ENCODE results near the gene SPEF1. TPM values are rescaled to one million over a fixed set of nuclear protein-coding genes. Genes with fewer than 3 reads are reported as not detected.
"Not testable (repeated sequence)": the region's sequence is repeated elsewhere in the genome, so short reads cannot be mapped to it uniquely, and the experiment has no call there.

Gene SPEF1
- not detected for total RNA-seq

GRCh38 chr20:3781153-3781910 lies at the start of gene SPEF1:
TSS of gene SPEF1 (minus strand) at chr20:3781448. CDS start at chr20:3781287, 161 bp downstream.
- Histone ChIP-seq H3K36me3 (peaks cover 3% of the 10 kb centered on the region), H3K4me3 (peak within 1 kb of the TSS; percentile 49), H3K4me1 (peaks cover 74% of the 10 kb centered on the region), H3K27ac (peak within 1 kb of the TSS; percentile 62), H3K27me3 (no peaks in the 10 kb centered on the region), H3K9me3 (no peaks in the 10 kb centered on the region)
- TF ChIP-seq EP300 (IDR thresholded peaks at IDR 0.05) (no peak), CTCF (IDR thresholded peaks at IDR 0.05) (peak in 1 of 2 donors; percentile 21)
- 17% methylated on average over 27 of the region's 28 CpGs for WGBS
- peak in 1 of 2 donors; percentile 89 for DNase-seq (ENCODE audit: low spot score in 2 of 2)

GRCh38 chr20:3829891-3830290 lies 48.6 kb upstream of the SPEF1 start:
- not testable (repeated sequence) for H3K27me3 ChIP-seq; H3K27ac ChIP-seq; H3K9me3 ChIP-seq; H3K4me3 ChIP-seq; H3K4me1 ChIP-seq; DNase-seq (ENCODE audit: low spot score in 2 of 2)
- 99% methylated on average over 5 of the region's 5 CpGs for WGBS
- H3K36me3 ChIP-seq: peaks cover 32% of the 10 kb centered on the region

GRCh38 chr20:3828798-3829197 lies 47.5 kb upstream of the SPEF1 start:
- H3K27me3 ChIP-seq: no peaks in the 10 kb centered on the region
- no peaks in the 10 kb centered on the region for H3K9me3 ChIP-seq
- no peak overlapping the region for H3K27ac ChIP-seq
- no peak overlapping the region for H3K4me3 ChIP-seq
- no peak for DNase-seq (ENCODE audit: low spot score in 2 of 2)
- H3K36me3 ChIP-seq: peaks cover 43% of the 10 kb centered on the region
- TF ChIP-seq CTCF (IDR thresholded peaks at IDR 0.05) (no peak), POLR2AphosphoS5 (IDR thresholded peaks at IDR 0.05) (no peak), POLR2A (IDR thresholded peaks at IDR 0.05) (no peak), EP300 (IDR thresholded peaks at IDR 0.05) (no peak)
- no peaks in the 10 kb centered on the region for H3K4me1 ChIP-seq
- 91% methylated on average over 3 of the region's 3 CpGs for WGBS

- H3K4me1 ChIP-seq: peaks cover 5% of the 10 kb centered on the region
- H3K27me3 ChIP-seq: no peaks in the 10 kb centered on the region
- no peak overlapping the region for H3K4me3 ChIP-seq
- no peaks in the 10 kb centered on the region for H3K9me3 ChIP-seq
- 86% methylated on average over 4 of the region's 4 CpGs for WGBS
- DNase-seq (ENCODE audit: low spot score in 2 of 2): no peak
- H3K36me3 ChIP-seq: peaks cover 58% of the 10 kb centered on the region
- H3K27ac ChIP-seq: no peak overlapping the region
- no peak for TF ChIP-seq EP300 (IDR thresholded peaks at IDR 0.05)
- no peak for TF ChIP-seq POLR2A (IDR thresholded peaks at IDR 0.05)
- TF ChIP-seq CTCF (IDR thresholded peaks at IDR 0.05): no peak
- no peak for TF ChIP-seq POLR2AphosphoS5 (IDR thresholded peaks at IDR 0.05)
These were observed 45.2 kb upstream of the SPEF1 start for GRCh38 chr20:3826420-3826819.

GRCh38 chr20:3825526-3825925 lies 44.3 kb upstream of the SPEF1 start:
- H3K27me3 ChIP-seq: no peaks in the 10 kb centered on the region
- peaks cover 58% of the 10 kb centered on the region for H3K36me3 ChIP-seq
- no peak overlapping the region for H3K27ac ChIP-seq
- H3K9me3 ChIP-seq: no peaks in the 10 kb centered on the region
- peaks cover 11% of the 10 kb centered on the region for H3K4me1 ChIP-seq
- no peak for DNase-seq (ENCODE audit: low spot score in 2 of 2)
- WGBS: 84% methylated on average over 7 of the region's 7 CpGs
- TF ChIP-seq EP300 (IDR thresholded peaks at IDR 0.05): no peak
- TF ChIP-seq POLR2A (IDR thresholded peaks at IDR 0.05): no peak
- no peak for TF ChIP-seq CTCF (IDR thresholded peaks at IDR 0.05)
- no peak for TF ChIP-seq POLR2AphosphoS5 (IDR thresholded peaks at IDR 0.05)
- H3K4me3 ChIP-seq: no peak overlapping the region

GRCh38 chr20:3823881-3824280 lies 42.6 kb upstream of the SPEF1 start:
- Histone ChIP-seq H3K36me3 (peaks cover 58% of the 10 kb centered on the region), H3K27ac (no peak overlapping the region), H3K4me3 (no peak overlapping the region), H3K4me1 (peaks cover 20% of the 10 kb centered on the region), H3K27me3 (no peaks in the 10 kb centered on the region), H3K9me3 (no peaks in the 10 kb centered on the region)
- TF ChIP-seq EP300 (IDR thresholded peaks at IDR 0.05): no peak
- 100% methylated on average over 2 of the region's 20 CpGs for WGBS
- DNase-seq (ENCODE audit: low spot score in 2 of 2): no peak

All from suprapubic skin (tissue), 4 donors.